Activated CD4-positive, alpha-beta T cell treated with anti-CD3 and anti-CD28 coated beads, Interleukin-2, amount 50 U/mL, for 4 hours (primary cell): Measurements from ENCODE around the gene PLCH2.

Experiments used
- DNase-seq, 2 experiments: peaks; one replicate each; pipeline ENCODE4 v3.0.0-alpha.2; 2020

PLCH2 gene

GRCh38 chr1:2479186-2479585 is 3.1 kb downstream of the PLCH2 start:
- DNase-seq: no peak

- DNase-seq: no peak
Measured at GRCh38 chr1:2479618-2480017, 3.5 kb downstream of the PLCH2 start.

GRCh38 chr1:2480236-2480985 is 4.3 kb downstream of the PLCH2 start:
- no peak for DNase-seq

GRCh38 chr1:2480986-2481364 is 4.9 kb downstream of the PLCH2 start:
- no peak for DNase-seq

GRCh38 chr1:2481885-2482284 is 5.8 kb downstream of the PLCH2 start:
- no peak for DNase-seq

GRCh38 chr1:2482588-2482987 is 6.5 kb downstream of the PLCH2 start:
- no peak for DNase-seq

GRCh38 chr1:2483026-2483425 is 6.9 kb downstream of the PLCH2 start:
- no peak for DNase-seq

GRCh38 chr1:2483970-2484369 is 7.9 kb downstream of the PLCH2 start:
- DNase-seq: no peak

GRCh38 chr1:2486041-2486440 is 10.0 kb downstream of the PLCH2 start:
- no peak for DNase-seq

GRCh38 chr1:2486558-2486957 is 10.5 kb downstream of the PLCH2 start:
- no peak for DNase-seq

GRCh38 chr1:2488688-2489087 is 12.6 kb downstream of the PLCH2 start:
- no peak for DNase-seq

- DNase-seq: no peak
Measured at GRCh38 chr1:2489615-2490014, 13.5 kb downstream of the PLCH2 start.

GRCh38 chr1:2492091-2492490 is 16.0 kb downstream of the PLCH2 start:
- no peak for DNase-seq

GRCh38 chr1:2493218-2493617 is 17.1 kb downstream of the PLCH2 start:
- DNase-seq: no peak

GRCh38 chr1:2493691-2494322 is 17.7 kb downstream of the PLCH2 start:
- DNase-seq: no peak

- no peak for DNase-seq
Measured at GRCh38 chr1:2494323-2494693, 18.2 kb downstream of the PLCH2 start.

GRCh38 chr1:2495026-2495425 is 18.9 kb downstream of the PLCH2 start:
- DNase-seq: no peak

GRCh38 chr1:2495546-2495945 is 19.5 kb downstream of the PLCH2 start:
- no peak for DNase-seq

- no peak for DNase-seq
Measured at GRCh38 chr1:2496087-2496622, 20.1 kb downstream of the PLCH2 start.

GRCh38 chr1:2496746-2497145 is 20.7 kb downstream of the PLCH2 start:
- DNase-seq: no peak

GRCh38 chr1:2497891-2498290 is 21.8 kb downstream of the PLCH2 start:
- no peak for DNase-seq

GRCh38 chr1:2498648-2499047 is 22.6 kb downstream of the PLCH2 start:
- no peak for DNase-seq

GRCh38 chr1:2499260-2499659 is 23.2 kb downstream of the PLCH2 start:
- no peak for DNase-seq

GRCh38 chr1:2499986-2500596 is 24.0 kb downstream of the PLCH2 start:
- no peak for DNase-seq
